Measurements from ENCODE around the gene CNOT6. TPM values are rescaled to one million over a fixed set of nuclear protein-coding genes. Genes with fewer than 3 reads are reported as not detected.
"Not testable (repeated sequence)": the region's sequence is repeated elsewhere in the genome, so short reads cannot be mapped to it uniquely, and the experiment has no call there.

Gene CNOT6
- total RNA-seq, result 10 to 100 TPM in 1 of 4 donors, 1 to 10 TPM in 3; 4.1 to 12.0 (median 6.4) TPM

GRCh38 chr5:180494060-180494509 lies at the start of gene CNOT6:
CNOT6 (plus strand) TSS chr5:180494379; CDS start chr5:180529277, 34,898 bp downstream.
- intact Hi-C loops (cut with DNase I; ENCODE audit: low total_unique reads) (loop anchor here (10.0 kb wide), 1 partner anchor 771 kb away; the partner anchor contains the start of gene TRIM52), in situ Hi-C loops (cut with MboI; ENCODE audit: low sequenced_read_pairs in 4 of 4) (loop anchor here in 1 of 4 donors (25.0 kb wide), 1 partner anchor 832 kb away; no protein-coding TSS in a partner anchor)
- peaks cover 22 to 29% of the 10 kb centered on the region in 2 donors for H3K4me1 ChIP-seq
- peak within 1 kb of the TSS; percentile 69 to 93 (median 82) for H3K4me3 ChIP-seq
- H3K36me3 ChIP-seq, result no peaks in the 10 kb centered on the region
- H3K9me3 ChIP-seq, result no peaks in the 10 kb centered on the region
- TF ChIP-seq POLR2A (IDR thresholded peaks at IDR 0.05) (peak; percentile 23 to 61), CTCF (IDR thresholded peaks at IDR 0.05 in 4 of 5, conservative IDR thresholded peaks at IDR 0.05 in 1 of 5) (no peak)
- ATAC-seq (peak; percentile 92 to 94), DNase-seq (peak; percentile 80 to 87)
- peak within 1 kb of the TSS; percentile 69 to 92 (median 80) for H3K27ac ChIP-seq
- H3K27me3 ChIP-seq, result no peaks in the 10 kb centered on the region

- ATAC-seq (no peak), DNase-seq (no peak)
- H3K36me3 ChIP-seq, result no peaks in the 10 kb centered on the region
- TF ChIP-seq CTCF (IDR thresholded peaks at IDR 0.05 in 4 of 5, conservative IDR thresholded peaks at IDR 0.05 in 1 of 5), result no peak
- no peak for TF ChIP-seq POLR2A (IDR thresholded peaks at IDR 0.05)
- H3K27ac ChIP-seq, result no peak overlapping the region
- no peak overlapping the region for H3K4me3 ChIP-seq
- intact Hi-C loops (cut with DNase I; ENCODE audit: low total_unique reads), result no loop called here
- no peaks in the 10 kb centered on the region for H3K9me3 ChIP-seq
- in situ Hi-C loops (cut with MboI; ENCODE audit: low sequenced_read_pairs in 4 of 4), result no loop called here
- H3K4me1 ChIP-seq, result no peaks in the 10 kb centered on the region
- H3K27me3 ChIP-seq, result no peaks in the 10 kb centered on the region
These were observed 39.4 kb upstream of the CNOT6 start for GRCh38 chr5:180454752-180455151.

GRCh38 chr5:180455872-180456271 lies 38.3 kb upstream of the CNOT6 start:
- Histone ChIP-seq H3K27ac (no peak overlapping the region), H3K4me3 (no peak overlapping the region), H3K9me3 (no peaks in the 10 kb centered on the region), H3K4me1 (no peaks in the 10 kb centered on the region), H3K27me3 (no peaks in the 10 kb centered on the region), H3K36me3 (no peaks in the 10 kb centered on the region)
- ATAC-seq, result no peak
- no peak for DNase-seq
- no peak for TF ChIP-seq POLR2A (IDR thresholded peaks at IDR 0.05)
- no peak for TF ChIP-seq CTCF (IDR thresholded peaks at IDR 0.05 in 4 of 5, conservative IDR thresholded peaks at IDR 0.05 in 1 of 5)
- intact Hi-C loops (cut with DNase I; ENCODE audit: low total_unique reads) (no loop called here), in situ Hi-C loops (cut with MboI; ENCODE audit: low sequenced_read_pairs in 4 of 4) (no loop called here)

GRCh38 chr5:180456792-180457191 lies 37.4 kb upstream of the CNOT6 start:
- in situ Hi-C loops (cut with MboI; ENCODE audit: low sequenced_read_pairs in 4 of 4), result no loop called here
- Histone ChIP-seq H3K36me3 (no peaks in the 10 kb centered on the region), H3K27me3 (no peaks in the 10 kb centered on the region), H3K27ac (no peak overlapping the region), H3K4me1 (no peaks in the 10 kb centered on the region), H3K4me3 (no peak overlapping the region), H3K9me3 (no peaks in the 10 kb centered on the region)
- DNase-seq (no peak), ATAC-seq (no peak)
- TF ChIP-seq CTCF (IDR thresholded peaks at IDR 0.05 in 4 of 5, conservative IDR thresholded peaks at IDR 0.05 in 1 of 5), result no peak
- TF ChIP-seq POLR2A (IDR thresholded peaks at IDR 0.05), result no peak
- intact Hi-C loops (cut with DNase I; ENCODE audit: low total_unique reads), result no loop called here

GRCh38 chr5:180458852-180459673 lies 35.1 kb upstream of the CNOT6 start:
- H3K27ac ChIP-seq; H3K4me1 ChIP-seq; H3K9me3 ChIP-seq; H3K4me3 ChIP-seq; H3K27me3 ChIP-seq; in situ Hi-C loops (cut with MboI; ENCODE audit: low sequenced_read_pairs in 4 of 4); H3K36me3 ChIP-seq; ATAC-seq; intact Hi-C loops (cut with DNase I; ENCODE audit: low total_unique reads); DNase-seq: not testable (repeated sequence)

GRCh38 chr5:180459674-180460142 lies 34.5 kb upstream of the CNOT6 start:
- in situ Hi-C loops (cut with MboI; ENCODE audit: low sequenced_read_pairs in 4 of 4), result loop anchor here in 1 of 4 donors (10.0 kb wide), 1 partner anchor 165 kb away; the partner anchor contains the start of gene MAPK9
- H3K27ac ChIP-seq; H3K27me3 ChIP-seq; H3K36me3 ChIP-seq; H3K4me1 ChIP-seq; DNase-seq; H3K4me3 ChIP-seq; H3K9me3 ChIP-seq; intact Hi-C loops (cut with DNase I; ENCODE audit: low total_unique reads); ATAC-seq: not testable (repeated sequence)
